Measurements from ENCODE around the gene GPS1.

The GPS1 gene

DNA sequence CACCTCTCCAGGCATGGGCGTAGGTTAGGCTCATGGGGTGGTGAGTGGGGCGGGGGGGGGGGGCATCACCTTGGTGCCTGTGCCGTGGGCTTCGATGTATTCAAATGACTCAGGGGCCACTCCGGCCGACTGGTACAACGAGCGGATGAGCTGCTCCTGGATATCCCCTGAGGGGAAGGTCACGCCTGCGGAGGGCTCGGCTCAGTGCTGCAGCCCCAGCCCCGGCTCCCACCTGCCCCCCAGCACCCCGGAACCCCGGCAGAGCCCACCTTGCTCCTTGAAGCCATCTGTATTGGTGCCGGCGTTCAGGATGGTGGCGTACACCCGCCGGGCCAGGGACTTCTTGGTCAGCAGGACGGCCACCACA lies 40.9 kb downstream of the GPS1 start:
- DNase-seq: no peak

DNA sequence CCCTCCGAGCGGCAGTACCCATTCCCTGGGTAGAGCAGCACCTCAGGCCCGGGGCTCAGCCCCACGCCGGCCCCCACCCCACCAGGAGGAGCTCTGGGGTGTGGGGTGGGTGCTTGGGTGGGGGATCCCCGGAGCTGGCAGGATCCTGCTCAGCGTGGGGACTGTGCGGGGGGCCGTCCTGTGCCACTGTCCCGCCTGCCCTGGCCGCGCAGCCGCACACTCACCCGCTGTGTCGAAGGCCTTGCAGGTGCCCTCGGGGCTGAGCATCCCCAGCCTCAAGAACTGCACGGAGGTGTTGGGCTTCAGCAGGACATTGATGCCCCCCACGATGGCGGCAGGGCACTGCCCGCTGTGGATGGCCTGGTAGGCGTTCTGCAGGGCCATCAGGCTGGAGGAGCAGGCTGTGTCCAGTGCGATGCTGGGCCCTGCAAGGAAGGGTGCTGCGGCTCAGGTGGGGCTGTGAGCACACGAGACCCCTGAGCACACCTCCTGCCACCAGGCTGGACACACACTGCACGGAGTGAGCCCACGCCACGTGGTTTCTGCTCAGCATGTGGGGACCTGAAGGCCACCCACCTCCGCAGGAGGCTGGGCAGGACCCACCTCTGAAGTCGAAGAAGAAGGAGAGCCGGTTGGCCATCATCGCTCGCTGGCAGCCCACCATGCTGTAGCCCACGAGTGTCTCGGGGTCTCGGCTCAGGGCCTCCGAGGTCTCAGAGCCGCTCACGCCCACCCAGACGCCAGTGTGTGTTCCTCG lies 41.5 kb downstream of the GPS1 start:
- DNase-seq: no peak

DNA sequence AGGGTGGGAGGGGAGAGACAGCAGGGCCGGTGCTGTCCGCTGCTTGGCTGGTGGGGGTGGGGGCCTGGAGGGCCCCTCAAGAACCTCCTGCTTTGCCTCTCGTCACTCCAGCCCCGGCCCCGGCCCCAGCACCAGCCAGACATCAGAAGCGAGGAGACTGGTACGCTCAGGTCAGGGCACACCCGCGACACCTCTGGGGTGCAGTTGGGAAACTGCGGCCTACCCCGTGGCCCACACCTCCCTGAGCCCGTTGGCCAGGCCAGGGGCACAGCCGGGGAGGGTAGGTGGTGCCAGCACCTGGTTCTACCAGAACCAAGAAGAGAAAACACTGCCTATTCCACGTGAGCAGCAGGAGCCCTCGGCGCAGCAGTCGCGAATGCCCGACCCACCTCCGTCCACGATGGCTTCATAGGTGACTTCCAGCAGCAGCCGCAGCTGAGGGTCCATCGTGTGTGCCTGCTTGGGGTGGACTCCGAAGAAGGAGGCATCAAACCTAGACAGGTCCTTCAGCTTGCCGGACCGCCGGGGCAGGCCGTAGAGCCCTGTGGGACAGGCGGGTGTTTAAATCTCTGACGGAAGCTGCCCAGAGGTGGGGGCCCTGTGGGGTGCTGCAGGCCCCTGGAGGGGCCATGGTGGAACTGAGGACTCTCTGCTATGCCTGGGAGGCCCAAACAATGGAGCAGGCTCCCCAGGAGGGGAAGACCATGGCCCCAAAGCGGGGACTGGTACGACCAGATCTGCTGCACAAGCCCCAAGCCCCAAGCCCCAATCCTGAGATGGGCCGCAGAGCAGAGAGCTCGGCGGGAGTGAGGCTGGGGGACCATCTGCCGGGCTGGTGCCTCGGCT lies 43.5 kb downstream of the GPS1 start:
- no peak for DNase-seq

DNA sequence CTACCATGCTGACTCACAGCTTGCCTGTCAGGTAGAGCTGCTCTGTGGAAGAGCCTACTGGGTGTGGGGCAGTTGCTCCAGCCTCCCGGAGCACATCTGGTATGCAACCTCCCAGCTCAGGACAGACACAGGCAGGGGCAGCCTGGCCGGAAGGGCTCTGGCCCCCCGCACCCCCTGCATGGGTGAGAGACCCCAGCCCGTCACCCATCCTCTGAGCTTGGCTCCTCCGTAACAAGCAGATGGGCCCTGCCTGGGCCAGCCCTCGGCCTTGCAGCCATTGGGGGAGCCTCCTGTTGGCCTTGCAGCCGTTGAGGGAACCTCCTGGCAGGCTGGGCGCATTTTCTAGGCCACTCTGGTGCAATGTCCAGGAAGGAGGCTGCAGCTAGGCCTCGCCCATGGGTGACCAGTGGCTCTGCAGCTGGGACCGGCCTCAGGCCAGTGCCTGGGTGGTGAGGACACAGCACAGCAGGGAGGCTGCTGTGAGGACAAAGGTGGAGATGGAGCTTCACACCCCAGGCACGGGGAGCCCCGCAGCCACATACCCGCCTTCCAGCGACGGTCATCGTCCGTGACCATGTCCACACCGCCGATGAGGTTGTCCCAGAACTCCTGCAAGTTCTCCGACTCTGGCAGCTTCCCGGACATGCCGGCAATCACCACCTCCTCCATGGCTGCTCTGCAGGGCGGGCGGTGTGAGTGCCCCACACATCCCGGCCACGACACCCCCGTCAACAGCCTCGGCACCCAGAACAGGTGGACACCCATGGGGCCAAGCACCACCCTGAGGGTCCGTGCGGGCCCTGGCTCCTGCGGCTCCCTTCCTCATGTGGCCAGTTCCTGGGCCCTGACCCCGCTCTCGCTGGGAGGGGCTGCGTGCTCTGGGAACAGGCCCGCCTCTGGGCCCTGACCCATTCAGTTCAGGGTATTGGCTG lies 44.3 kb downstream of the GPS1 start:
- DNase-seq: no peak

DNA sequence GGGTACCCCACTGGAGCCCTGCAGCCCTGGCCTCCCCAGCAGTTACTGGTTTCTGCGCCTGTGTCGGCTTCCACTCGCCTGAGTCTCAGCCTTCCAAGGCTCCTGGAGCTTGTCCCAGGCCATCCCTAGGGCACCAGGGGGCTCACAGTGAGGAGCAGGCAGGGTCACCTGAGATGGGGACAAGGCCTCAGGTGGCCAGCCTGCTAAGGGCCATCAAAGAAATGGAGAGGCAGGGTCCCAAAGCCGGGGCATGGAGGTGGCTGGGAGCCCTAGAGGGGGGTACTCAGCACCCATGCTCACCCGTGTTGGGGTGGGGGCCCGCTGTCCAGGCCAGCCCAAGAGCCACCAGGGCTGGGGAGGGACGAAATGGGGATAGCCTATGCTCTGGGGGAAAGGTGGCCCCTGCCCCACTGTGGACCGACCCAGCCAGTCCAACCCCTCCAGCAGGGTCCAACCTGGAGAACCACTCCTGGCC lies 45.0 kb downstream of the GPS1 start:
- DNase-seq: no peak

DNA sequence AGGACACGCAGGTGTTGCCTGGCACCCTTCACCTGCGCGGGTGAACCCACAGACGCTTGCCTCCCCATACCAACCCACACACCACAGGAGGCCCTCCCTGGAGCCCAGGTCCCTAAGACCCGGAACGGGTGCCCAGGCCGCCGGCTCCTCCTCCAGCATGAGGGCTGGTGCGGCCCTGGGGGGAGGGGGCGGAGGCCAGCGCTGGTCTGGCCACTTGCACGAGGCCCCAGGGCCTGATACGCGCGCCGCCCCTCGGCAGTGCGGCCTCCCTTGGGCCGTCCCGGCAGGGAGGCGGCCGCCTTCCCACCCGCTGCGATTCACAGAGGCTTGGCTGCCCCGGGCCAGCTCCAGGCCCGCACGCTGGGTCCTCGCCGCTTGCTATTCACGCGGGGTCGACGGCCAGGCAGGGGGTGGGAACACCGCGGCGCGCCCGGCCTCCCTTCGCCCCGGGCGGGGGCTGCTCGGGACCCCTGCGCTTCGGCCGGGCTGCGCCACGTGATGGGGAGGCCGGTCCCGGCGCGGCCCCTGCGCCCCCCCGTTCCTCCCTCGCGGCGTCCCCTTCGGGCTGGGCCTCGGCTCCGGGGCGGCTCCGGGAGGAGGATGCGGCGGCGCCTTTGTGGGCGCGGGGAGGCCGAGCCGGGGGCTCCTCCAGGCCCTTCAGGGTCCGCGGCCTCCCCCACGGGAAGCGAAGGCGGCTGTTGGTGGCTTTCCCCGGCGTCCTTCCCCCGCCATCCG lies 45.7 kb downstream of the GPS1 start:
- DNase-seq: peak in 1 of 2 donors; percentile 22

DNA sequence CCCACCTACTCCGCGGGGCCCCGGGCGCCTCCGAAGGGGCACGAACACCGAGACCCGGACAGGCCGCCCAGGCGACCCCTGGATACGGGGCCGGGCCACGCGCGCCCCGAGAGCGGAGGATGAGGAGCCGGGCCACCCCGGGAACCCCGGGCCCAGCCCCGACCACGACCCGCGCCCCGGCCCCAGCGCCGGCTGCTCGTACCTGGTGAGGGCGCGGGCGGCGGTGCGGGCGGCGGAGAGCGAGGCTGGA lies 46.1 kb downstream of the GPS1 start:
- DNase-seq: peak; percentile 20

DNA sequence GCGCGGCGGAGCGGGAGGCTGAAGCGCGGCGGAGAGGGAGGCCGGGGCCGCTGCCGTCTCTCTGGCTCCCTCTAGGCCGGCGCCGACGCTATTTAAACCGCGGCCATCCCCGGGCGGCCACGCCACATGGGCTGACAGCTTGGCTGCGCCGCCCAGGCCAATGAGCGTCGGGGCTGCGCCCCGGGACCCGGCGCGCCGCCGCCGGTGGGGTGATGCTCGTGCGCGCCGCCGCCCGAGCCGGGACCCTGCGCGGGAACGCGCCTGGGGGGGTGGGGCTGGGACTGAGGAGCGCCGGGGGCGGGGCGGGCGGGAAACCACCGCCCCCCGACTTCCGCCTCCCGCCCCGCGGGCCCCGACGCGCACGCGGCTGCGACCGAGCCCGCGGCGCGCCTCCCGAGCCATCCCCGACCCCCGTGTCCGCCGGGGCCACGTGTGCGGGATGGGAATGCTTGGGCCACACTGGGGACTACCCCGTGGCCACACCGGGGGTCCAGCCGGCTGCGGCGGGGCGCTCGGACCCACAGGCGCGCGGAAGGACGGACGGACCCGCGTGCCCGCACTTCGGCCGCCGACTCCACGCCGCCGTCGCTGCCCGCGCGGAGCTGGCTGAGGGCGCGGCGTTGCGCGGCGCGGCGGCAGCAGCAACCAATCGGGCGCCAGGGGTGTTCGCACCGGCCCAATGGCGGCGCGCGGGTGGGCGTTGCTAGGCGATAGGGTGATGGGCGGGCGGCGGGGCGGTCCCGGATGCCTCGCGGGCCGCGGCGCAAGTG lies 46.7 kb downstream of the GPS1 start, which contains the start of gene FASN:
Gene FASN, minus strand, starts transcription at position 68 of the 770 bp plus-strand sequence. CDS start 1,791 bp downstream, outside the sequence.
- peak; percentile 89 to 94 for DNase-seq

DNA sequence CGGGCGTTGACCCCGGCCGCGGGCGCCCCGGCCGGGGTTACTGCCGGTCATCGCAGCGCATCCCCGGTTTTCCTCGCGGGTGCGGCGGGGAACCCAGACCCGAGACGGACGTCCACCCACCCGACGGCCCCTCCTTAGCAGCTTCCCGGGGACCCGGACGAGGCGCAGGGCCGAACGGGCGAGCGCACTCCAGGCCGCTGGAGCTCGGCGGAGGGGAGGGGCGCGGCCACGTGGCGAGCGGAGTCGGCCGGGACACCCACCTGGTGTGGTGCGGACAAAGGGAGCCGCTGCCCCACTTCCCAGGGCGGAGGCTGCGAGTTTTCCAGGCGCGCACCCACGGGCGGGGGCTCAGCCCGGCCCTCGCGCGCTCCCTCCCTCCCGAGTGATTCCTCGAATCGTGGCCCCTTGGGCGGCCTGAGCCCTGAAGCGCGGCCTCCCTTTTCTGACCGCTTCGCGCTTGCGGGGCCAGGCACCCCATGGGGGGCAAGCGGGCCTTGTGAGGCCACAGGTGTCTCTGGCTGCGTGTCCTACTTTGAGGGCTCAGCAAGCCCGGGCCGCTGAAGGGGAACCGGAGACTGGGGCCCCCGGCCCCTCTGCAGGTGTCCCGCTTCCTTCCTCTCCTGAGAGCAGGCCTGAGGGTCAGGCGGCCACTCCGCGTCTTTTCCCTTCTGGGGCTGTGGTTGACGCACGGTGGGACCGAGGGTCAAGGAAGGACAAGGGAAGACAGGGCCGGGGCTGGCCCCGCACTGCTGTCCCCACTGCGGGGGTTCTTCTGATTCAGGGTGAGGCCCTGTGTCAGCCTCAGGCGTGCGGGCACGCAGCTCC lies 47.5 kb downstream of the GPS1 start:
- DNase-seq: no peak

DNA sequence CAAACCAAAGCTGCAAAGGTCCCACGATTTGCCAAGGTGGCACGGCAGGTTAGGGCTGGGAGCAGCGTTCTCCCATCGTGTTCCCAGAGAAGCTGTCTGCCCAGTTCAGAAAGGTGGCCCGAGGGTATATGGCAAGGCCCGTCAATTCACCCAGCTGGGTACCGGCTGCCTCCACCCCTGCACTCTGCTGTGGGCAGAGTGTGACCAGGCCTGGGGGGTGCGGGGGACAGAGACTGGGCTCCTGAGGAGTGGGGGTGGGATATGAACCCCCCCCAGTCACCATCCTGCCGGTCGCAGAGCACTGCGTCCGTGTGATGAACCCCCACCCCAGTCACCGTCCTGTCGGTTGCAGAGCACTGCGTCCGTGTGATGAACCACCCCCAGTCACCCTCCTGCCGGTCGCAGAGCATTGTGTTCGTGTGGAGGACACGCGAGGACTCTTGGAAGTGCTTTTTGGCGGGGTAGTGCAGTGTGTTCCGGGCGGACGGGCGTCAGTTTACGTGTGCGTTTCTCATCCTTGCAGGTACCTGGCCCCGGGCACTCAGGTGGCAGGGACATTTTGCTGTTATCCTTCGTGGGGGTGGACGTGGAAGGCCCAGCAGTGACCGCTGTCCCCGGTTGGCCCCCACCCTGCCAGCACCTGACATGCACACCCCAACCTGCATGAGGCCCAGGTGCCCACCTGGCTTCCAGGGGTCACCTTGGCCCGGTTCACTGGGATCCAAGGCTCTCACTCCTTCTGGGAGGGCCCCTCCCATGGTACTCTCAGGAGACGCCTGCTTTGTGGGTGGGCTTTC lies 49.0 kb downstream of the GPS1 start:
- DNase-seq: no peak

DNA sequence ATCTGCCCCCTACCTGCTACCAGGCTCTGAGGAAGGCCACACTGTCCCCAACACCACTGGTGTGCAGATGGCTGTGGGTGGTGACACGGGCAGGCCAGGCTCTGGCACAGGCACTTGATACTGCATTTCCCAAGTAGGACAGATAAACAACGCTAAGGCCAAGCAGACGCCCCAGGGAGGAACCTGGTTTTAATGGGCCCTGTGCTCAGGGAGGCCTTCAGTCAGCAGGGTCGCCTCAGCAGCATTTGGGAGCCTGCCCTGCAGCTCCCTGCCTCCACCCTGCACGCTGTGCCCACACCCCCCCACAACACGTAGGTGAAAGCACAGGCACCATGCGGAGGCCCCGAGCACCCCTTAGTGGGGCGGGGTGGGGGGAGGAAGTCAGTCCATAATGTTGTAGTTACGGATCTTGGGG lies 49.6 kb downstream of the GPS1 start:
- DNase-seq: no peak

DNA sequence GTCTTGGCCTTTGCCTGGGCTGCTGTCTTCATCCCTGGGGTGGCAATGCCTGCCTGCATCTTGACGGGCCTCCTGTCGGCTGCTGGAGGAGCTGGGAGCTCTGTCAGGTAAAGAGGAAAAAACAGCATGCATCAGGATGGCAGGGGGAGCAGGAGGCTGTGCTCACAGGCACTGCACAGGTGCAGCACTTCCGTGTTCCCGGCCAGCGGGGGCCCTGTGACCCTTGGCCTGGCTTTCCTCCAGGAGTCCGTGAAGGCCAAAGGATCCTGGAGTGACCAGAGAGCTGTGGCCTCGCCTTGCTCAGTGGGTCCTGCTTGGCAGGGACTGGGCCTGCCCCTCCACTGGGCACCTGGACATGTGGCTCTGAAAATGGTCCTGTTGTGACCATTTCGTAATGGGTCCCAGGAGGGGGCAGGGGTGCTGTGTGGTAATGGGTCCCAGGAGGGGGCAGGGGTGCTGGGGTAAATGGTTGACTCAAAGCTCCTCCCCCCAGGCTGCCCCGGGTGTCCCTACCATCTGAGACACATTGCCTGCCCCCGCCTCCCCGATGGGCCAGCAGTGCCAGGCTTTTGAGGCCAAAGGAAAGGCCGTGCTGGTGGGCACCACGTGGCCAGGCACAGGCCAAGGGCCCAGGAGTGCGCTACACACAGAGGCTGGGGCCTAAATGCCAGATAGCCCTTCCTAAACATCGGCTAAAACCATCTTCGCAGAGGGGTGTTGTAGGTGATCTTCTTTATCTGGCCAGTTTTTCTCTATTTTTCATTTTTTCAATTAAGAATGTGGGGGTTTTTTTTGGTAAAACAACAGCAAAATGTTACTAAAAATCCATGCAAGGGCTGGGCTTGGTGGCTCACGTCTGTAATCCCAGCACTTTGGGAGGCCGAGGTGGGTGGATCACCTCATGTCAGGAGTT lies 50.3 kb downstream of the GPS1 start:
- no peak for DNase-seq

DNA sequence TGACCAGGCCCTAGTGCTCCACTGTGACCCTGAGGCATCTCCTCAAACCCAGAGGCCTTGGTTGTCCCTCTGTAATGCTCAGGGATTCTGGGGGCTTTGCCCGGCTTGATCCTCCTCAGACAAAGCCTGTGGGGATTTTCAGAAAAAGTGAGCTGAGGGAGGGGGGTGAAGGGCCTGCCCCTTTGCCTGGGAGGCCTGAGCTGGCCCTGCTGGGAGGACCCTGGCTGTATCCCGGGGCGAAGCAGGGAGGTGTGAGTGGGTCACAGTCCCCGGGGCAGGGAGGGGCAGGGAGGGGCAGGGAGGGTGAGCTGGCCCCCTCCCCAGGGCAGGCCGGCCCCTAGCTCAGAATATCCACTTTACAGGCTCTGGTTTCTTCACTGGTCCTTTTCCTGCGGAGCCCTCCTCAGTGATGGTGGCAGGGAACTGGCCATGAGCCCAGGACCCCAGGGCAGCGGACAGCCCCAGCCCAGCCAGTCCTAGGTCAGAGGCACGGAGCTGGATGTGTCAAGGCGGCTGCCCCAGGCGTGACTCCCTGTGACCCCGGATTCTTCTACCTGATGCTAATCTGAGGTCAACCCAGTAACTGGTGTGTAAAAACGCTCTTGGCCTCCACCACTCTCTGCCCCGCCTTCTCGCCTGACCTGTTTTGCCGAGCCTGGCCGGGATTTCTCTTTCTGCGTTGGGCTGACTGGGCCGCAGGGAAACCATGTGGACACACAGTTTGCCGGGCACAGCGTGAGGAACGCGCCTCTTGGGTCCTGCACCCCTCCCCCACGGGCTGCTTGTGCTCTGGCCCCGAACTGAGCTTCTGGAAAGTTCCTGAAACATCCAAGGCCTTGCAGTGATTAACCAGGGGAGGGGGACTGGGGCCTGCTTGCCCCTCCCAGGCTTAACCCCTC lies 52.1 kb downstream of the GPS1 start:
- DNase-seq: no peak

DNA sequence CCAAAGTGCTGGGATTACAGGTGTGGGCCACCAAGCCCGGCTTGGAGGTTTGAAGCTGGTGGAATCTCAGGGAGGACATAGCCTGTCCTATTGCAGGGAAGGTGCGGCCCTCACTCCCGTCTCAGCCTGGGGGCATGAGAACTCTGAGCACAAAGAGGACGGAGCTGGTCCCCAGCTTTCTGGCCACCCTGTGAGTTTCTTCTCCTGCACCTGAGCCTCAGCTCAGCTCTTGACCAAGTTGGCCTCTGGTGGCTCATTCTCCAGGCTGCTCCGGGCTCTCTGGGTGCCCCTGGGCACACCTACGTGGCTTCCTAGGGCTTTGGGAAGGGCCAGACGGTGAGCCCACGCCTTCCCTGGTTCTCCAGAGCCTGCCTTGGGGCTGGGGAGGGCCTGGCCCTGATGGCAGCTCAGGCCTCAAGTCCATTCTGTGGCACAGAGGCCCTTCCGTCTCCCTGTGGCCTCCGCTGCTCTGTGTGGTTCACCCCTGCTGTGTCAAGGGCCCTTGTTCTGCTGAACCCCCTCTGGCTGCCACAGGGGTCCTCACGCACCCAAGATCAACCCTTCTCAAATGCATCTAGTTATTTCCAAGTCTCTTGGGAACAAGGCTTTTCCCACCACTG lies 53.2 kb downstream of the GPS1 start:
- DNase-seq: no peak

DNA sequence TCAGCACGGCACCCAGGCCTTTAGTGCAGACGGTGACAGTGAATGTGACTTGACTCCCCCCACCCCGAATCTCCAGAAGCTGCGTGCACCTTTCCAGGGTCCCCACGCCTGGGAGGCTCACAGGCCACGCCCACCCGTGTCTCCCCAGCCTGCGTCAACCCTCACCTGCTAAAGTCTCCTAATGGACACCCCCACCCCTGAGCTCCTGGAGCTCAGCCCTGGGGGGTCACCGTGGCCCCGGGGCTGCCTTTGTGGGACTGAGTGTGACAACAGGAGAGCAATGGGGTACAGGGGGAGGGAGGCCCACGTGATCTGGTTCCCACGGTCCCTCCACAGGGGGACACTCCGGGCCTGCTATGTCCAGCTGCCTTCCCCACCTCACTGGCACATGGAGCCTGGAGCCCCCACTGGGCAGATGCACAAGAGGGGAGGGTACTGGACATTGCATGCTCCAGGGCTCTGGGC lies 53.8 kb downstream of the GPS1 start:
- no peak for DNase-seq

DNA sequence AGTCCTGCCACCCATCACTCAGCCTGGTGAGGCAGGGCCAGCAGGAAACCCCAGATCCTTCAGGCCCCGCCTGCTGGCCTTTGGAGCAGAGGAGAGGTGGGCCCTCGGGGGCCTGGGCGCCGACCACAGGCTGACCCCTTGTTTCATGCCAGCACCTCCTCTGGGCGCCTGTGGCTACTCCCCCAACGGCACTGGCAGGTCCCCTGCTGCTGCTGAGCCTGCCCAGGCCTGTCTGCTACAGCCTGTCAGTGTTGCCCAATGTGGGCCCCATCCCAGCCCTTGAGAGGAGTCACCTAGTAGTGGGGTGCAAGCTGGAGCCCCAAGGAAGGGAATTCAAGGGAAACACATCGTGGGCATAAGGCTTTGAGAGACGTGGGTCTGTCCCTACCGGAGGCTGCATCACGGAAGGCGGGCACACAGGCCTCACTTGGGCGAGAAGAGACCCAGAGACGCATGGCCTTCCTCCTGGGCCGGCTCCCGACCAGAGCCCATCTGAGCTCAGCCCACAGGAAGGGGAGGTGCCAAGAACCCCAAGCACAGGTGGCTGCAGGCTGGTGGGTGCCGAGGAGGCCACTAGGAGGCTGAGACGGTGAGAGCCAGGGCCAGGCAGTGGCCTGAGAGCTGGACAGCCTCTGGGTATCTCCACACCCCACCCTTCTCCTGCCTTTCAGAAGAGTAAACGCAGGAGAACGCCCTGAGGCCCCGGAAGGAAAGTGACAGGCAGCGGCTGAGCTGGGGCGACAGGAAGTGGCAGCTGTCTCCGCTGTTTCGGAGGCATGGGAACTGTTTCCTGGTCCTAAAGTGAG lies 54.4 kb downstream of the GPS1 start:
- DNase-seq: peak; percentile 54 to 62
